Smooth muscle cell of bladder (primary cell): Measurements from ENCODE around the gene CNOT6L. TPM values are rescaled to one million over a fixed set of nuclear protein-coding genes. Genes with fewer than 3 reads are reported as not detected.

Source experiments
- total RNA-seq: library from RNA; depleted of rRNA; stranded (reverse); fragments of >200 nt; gene quantifications from 2 replicates; pipeline ENCODE4 v1.2.3, GENCODE V29; 2014

The CNOT6L gene
- 8.8 and 9.2 TPM in 2 replicates for total RNA-seq

DNA sequence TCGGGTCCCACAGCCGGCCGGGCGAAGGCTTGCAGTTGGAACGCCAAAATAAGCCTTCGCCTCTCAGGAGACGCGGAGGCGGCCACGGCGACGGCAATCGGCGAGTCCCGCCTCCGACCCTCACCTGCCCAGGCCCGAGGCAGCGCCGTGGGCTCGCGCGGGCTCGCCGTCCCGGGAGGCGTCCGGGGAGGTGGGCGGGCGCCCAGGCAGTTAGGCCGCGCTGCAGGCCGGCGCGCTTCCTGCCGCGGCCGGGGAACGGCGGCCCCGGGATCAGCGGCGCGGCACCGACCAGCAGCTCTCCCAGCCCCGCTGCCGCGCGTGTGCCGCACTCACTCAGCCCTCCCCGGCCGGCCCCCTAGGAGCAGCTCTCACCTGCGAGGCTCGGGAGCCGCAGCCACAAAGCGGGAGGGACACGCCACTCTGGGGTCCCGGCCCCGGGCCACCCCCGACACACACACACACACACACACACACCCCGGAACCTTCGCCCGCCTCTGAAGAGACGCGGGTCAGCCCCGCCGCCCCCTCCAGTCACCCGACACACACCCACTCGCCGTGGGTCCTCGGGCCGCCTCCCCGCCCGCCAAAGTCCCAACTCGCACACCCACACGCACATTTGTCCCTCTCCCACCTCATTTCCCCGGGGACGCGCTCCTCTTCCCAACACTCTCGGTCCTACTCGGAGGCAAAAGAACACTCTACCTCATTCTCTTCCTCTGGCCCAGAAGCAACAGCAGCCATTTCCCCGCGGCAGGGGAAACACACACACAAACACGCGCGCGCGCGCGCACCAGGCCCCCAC, at the start of gene CNOT6L:
Gene CNOT6L, minus strand, starts transcription at position 767 of the 802 bp plus-strand sequence. Its CDS starts 60 bp downstream, at position 707.

DNA sequence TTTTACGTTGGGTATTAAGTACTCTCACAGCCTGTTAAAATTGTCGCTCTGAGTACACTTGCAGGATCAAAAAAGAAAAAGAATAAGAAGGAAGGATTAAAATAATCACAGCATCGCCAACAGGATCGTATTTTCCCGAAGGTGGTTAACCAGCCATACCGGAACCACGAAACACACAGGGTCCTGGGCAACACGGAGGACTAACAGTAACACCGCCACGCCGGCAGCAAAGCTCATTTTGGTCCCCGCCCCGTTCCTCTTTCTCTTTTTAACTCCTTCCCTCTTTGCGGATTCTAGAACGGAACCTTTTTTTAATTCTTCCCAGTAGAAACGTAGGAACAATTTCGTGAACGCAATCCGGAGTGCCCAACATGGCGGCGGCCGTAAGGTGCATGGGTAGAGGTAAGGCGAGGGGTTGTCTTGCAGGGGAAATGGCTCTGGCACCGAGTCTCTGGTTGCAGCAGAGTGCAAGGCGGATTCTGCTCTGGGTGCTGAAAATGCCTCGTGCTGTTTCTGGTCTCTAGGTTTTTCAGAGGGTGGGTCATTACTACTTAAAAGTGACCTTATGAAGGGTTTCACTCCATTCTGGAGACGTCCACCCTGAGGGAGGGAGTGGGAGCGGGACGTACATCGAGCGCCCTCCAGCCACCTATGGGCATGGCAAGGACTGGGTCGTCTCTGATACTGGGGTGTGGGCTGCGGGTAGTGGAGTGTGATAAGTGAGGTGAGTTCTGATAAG, 43.5 kb upstream of the CNOT6L start, which contains the start of gene MRPL1:
Gene MRPL1, plus strand, starts transcription at position 353 of the 739 bp plus-strand sequence. Its CDS starts 19 bp downstream, at position 372.

Other genes starting within 250 kb of the CNOT6L start
- not detected in 2 replicates for gene CXCL13, start 213.5 kb downstream of the CNOT6L start, total RNA-seq
- gene MRPL1, start 43.5 kb upstream of the CNOT6L start, total RNA-seq: 23.3 and 25.6 TPM in 2 replicates
- gene FRAS1, start 238.0 kb upstream of the CNOT6L start, total RNA-seq: 3.3 and 5.0 TPM in 2 replicates